MCF 10A (cell line): Measurements from ENCODE around the gene GPC6. TPM values are rescaled to one million over a fixed set of nuclear protein-coding genes. Genes with fewer than 3 reads are reported as not detected.

Experiments used
- BruUV-seq: library from RNA; stranded (reverse); fragments of 400-500 nt; replicated peaks from 2 replicates; lab custom pipeline; 2021; lab: Mats Ljungman, UMichigan
- CTCF ChIA-PET: fragments of 300-600 bp; sonication (Branson Sonifier 250); formaldehyde crosslinking; extraction: SDS; loops from one replicate; lab custom pipeline; 2021; ENCODE audit warnings: antibody characterized with exemption, inconsistent platforms; lab: Yijun Ruan, JAX
- POLR2A ChIA-PET: fragments of 300-600, 350-650 bp; sonication (Branson Sonifier 250); formaldehyde crosslinking; extraction: SDS; loops from one replicate; lab custom pipeline; 2020; ENCODE audit warnings: antibody characterized with exemption, inconsistent platforms; lab: Yijun Ruan, JAX
- DNase-seq: peaks from one replicate; pipeline ENCODE4 v3.0.0-alpha.2; 2018; ENCODE audit not compliant: unreplicated experiment
- H3K27ac Mint-ChIP-seq: one replicate; pipeline ENCODE4 v1.8.0; 2022; ENCODE audit warnings: mild to moderate bottlenecking, low read depth, mixed read lengths; ENCODE audit not compliant: unreplicated experiment
- H3K27me3 Mint-ChIP-seq: one replicate; pipeline ENCODE4 v1.8.0; 2022; ENCODE audit warnings: mixed read lengths; ENCODE audit not compliant: insufficient read depth, unreplicated experiment
- H3K36me3 Mint-ChIP-seq: one replicate; pipeline ENCODE4 v1.8.0; 2022; ENCODE audit warnings: mild to moderate bottlenecking, moderate library complexity, mixed read lengths; ENCODE audit not compliant: insufficient read depth, unreplicated experiment
- H3K4me1 Mint-ChIP-seq: one replicate; pipeline ENCODE4 v1.8.0; 2022; ENCODE audit warnings: mixed read lengths; ENCODE audit not compliant: insufficient read depth, unreplicated experiment
- H3K4me3 Mint-ChIP-seq: one replicate; pipeline ENCODE4 v1.8.0; 2022; ENCODE audit warnings: mild to moderate bottlenecking, moderate library complexity, mixed read lengths; ENCODE audit not compliant: unreplicated experiment
- H3K9me3 Mint-ChIP-seq: one replicate; pipeline ENCODE4 v1.8.0; 2022; ENCODE audit warnings: mixed read lengths; ENCODE audit not compliant: unreplicated experiment
- CTCF ChIP-seq: fragments of 200-600 bp; IDR thresholded peaks from one replicate; pipeline ENCODE4 v1.8.0; 2022; ENCODE audit warnings: antibody characterized with exemption, mild to moderate bottlenecking; ENCODE audit not compliant: unreplicated experiment
- intact Hi-C: fragments of 100-400 bp; cut with micrococcal nuclease; formaldehyde crosslinking; loops from 2 replicates; pipeline ENCODE4 v1.14.1; 2022
- total RNA-seq: library from RNA; stranded (reverse); gene quantifications from 2 replicates; pipeline ENCODE4 v1.2.3, GENCODE V29; 2022

GPC6 gene
- total RNA-seq, 1 experiment from 2014 or later = 8.4 TPM

- Mint-ChIP-seq H3K36me3 (no peaks in the 10 kb centered on the region), H3K4me1 (peaks cover 6% of the 10 kb centered on the region), H3K9me3 (no peaks in the 10 kb centered on the region), H3K4me3 (no peak overlapping the region), H3K27me3 (no peaks in the 10 kb centered on the region), H3K27ac (no peak overlapping the region)
- ChIA-PET CTCF (no interaction called here), POLR2A (no interaction called here)
- DNase-seq = no peak
- TF ChIP-seq CTCF = no peak
- BruUV-seq = no TSS peak
- intact Hi-C loops = no loop called here
Measured at GRCh38 chr13:93624311-93624777, 397.7 kb downstream of the GPC6 start.

- Mint-ChIP-seq H3K36me3 (no peaks in the 10 kb centered on the region), H3K4me3 (no peak overlapping the region), H3K9me3 (no peaks in the 10 kb centered on the region), H3K4me1 (peaks cover 6% of the 10 kb centered on the region), H3K27me3 (no peaks in the 10 kb centered on the region), H3K27ac (no peak overlapping the region)
- ChIA-PET POLR2A (no interaction called here), CTCF (interaction anchor here (0.6 to 1.1 kb wide), 3 partner anchors 10 to 1507 kb away, joined by 3 read pairs; no protein-coding TSS in a partner anchor)
- BruUV-seq = no TSS peak
- no peak for TF ChIP-seq CTCF
- DNase-seq = no peak
- intact Hi-C loops = no loop called here
Measured at GRCh38 chr13:93625536-93625935, 398.9 kb downstream of the GPC6 start.

GRCh38 chr13:93628136-93628797 lies 401.7 kb downstream of the GPC6 start:
- intact Hi-C loops = no loop called here
- Mint-ChIP-seq H3K4me1 (no peaks in the 10 kb centered on the region), H3K36me3 (no peaks in the 10 kb centered on the region), H3K9me3 (no peaks in the 10 kb centered on the region), H3K4me3 (no peak overlapping the region), H3K27me3 (no peaks in the 10 kb centered on the region), H3K27ac (no peak overlapping the region)
- DNase-seq = no peak
- POLR2A ChIA-PET = no interaction called here
- TF ChIP-seq CTCF = no peak
- CTCF ChIA-PET = no interaction called here
- BruUV-seq = no TSS peak

- ChIA-PET CTCF (interaction anchor here (0.9 to 1.1 kb wide), 2 partner anchors 10 to 537 kb away, joined by 3 read pairs; no protein-coding TSS in a partner anchor), POLR2A (no interaction called here)
- no peak for TF ChIP-seq CTCF
- Mint-ChIP-seq H3K4me3 (no peak overlapping the region), H3K36me3 (no peaks in the 10 kb centered on the region), H3K9me3 (no peaks in the 10 kb centered on the region), H3K27me3 (no peaks in the 10 kb centered on the region), H3K4me1 (no peaks in the 10 kb centered on the region), H3K27ac (no peak overlapping the region)
- DNase-seq = no peak
- BruUV-seq = no TSS peak
- intact Hi-C loops = no loop called here
Measured at GRCh38 chr13:93635616-93636032, 409.0 kb downstream of the GPC6 start.
